HCT116 (cell line): Measurements from ENCODE around the gene AIMP1. TPM values are rescaled to one million over a fixed set of nuclear protein-coding genes. Genes with fewer than 3 reads are reported as not detected.

Experiments
- ATAC-seq: fragments of 200-7000 bp; cut with Tn5 transposase; 2 replicates; pipeline ENCODE4 v1.9.1; 2020; ENCODE audit warnings: mild to moderate bottlenecking, moderate library complexity
- Bru-seq: library from RNA; stranded (reverse); fragments of 400-500 nt; gene quantifications from one replicate; lab custom pipeline; 2021; lab: Mats Ljungman, UMichigan
- BruChase-seq, 2 experiments: library from RNA; stranded (reverse); fragments of 400-500 nt; gene quantifications; one replicate each; lab custom pipeline; 2021; lab: Mats Ljungman, UMichigan
- BruUV-seq: library from RNA; stranded (reverse); fragments of 400-500 nt; replicated peaks from 2 replicates; lab custom pipeline; 2021; lab: Mats Ljungman, UMichigan
- CTCF ChIA-PET: fragments of 300-600 bp; sonication (Branson Sonifier 250); formaldehyde crosslinking; loops from one replicate; lab custom pipeline; 2021; ENCODE audit warnings: antibody characterized with exemption; lab: Charles Lee
- POLR2A ChIA-PET: fragments of 300-600, 350-600 bp; sonication (Branson Sonifier 250); formaldehyde crosslinking; loops from one replicate; lab custom pipeline; 2021; ENCODE audit warnings: antibody characterized with exemption; lab: Charles Lee
- RAD21 ChIA-PET, 2 experiments: fragments of 300-600 bp; sonication (Branson Sonifier 250); formaldehyde crosslinking; loops; one replicate each; lab custom pipeline; 2023; ENCODE audit warnings: low total read pairs in 2 of 2; ENCODE audit not compliant: uncharacterized antibody in 2 of 2, unreplicated experiment in 2 of 2, low non-redundant PET in 1 of 2; lab: Charles Lee
- DNase-seq: peaks from one replicate; pipeline ENCODE4 v3.0.0-alpha.2; 2010; ENCODE audit warnings: low read depth, low spot score
- H2AFZ ChIP-seq: fragments of 200-600 bp; shearing (Covaris generic), sonication (generic); 2 replicates; pipeline ENCODE4 v1.6.1; 2017; ENCODE audit warnings: low read depth, mixed run types, mixed read lengths, antibody characterized with exemption, low read length; ENCODE audit not compliant: poor library complexity, severe bottlenecking
- H3K27ac ChIP-seq: 2 replicates; pipeline ENCODE4 v1.5.1; 2012; ENCODE audit warnings: low read depth, low read length
- H3K27me3 ChIP-seq: fragments of 200-600 bp; sonication (generic); 2 replicates; pipeline ENCODE4 v1.6.1; 2016; ENCODE audit warnings: mixed run types, low read length, mixed read lengths; ENCODE audit not compliant: insufficient read depth
- H3K36me3 ChIP-seq, 2 experiments: fragments of 200-500 bp in 1 of 2; fragments of 200-600 bp in 1 of 2; sonication (Bioruptor generic) in 1 of 2; sonication (generic) in 1 of 2; 2 replicates each; pipeline versions ENCODE4 v1.5.1 to v1.6.1; 2014 to 2016; ENCODE audit warnings: low read length in 2 of 2, inconsistent platforms in 1 of 2, mixed read lengths in 1 of 2, mixed run types in 1 of 2; ENCODE audit not compliant: insufficient read depth in 2 of 2, control insufficient read depth in 1 of 2
- H3K4me1 ChIP-seq, 2 experiments: fragments of 200-600 bp in 1 of 2; sonication (generic) in 1 of 2; 2 replicates each; pipeline versions ENCODE4 v1.5.1 to v1.6.1; 2012 to 2017; ENCODE audit warnings: low read length in 2 of 2, inconsistent platforms in 1 of 2, mild to moderate bottlenecking in 1 of 2, mixed read lengths in 1 of 2, mixed run types in 1 of 2, moderate library complexity in 1 of 2; ENCODE audit not compliant: insufficient read depth in 2 of 2, control insufficient read depth in 1 of 2
- H3K4me2 ChIP-seq: fragments of 200-600 bp; sonication (generic); 2 replicates; pipeline ENCODE4 v1.6.1; 2017; ENCODE audit warnings: mixed run types, low read length, mixed read lengths
- H3K4me3 ChIP-seq, 2 experiments: fragments of 200-600 bp in 1 of 2; sonication (generic) in 1 of 2; replicated peaks in 1 of 2; 2 replicates each; pipeline ENCODE4 v1.5.1; 2011 to 2016; ENCODE audit warnings: low read length in 2 of 2, control low read depth in 1 of 2, low read depth in 1 of 2, mild to moderate bottlenecking in 1 of 2, mixed read lengths in 1 of 2, mixed run types in 1 of 2
- H3K79me2 ChIP-seq: fragments of 200-600 bp; sonication (generic); 2 replicates; pipeline ENCODE4 v1.6.1; 2017; ENCODE audit warnings: mild to moderate bottlenecking, mixed run types, low read length, moderate library complexity, mixed read lengths; ENCODE audit not compliant: insufficient read depth
- H3K9ac ChIP-seq: fragments of 200-600 bp; sonication (generic); 2 replicates; pipeline ENCODE4 v1.6.1; 2016; ENCODE audit warnings: low read length, mixed read lengths
- H3K9me2 ChIP-seq: fragments of 200-600 bp; sonication (generic), shearing (Covaris generic); 2 replicates; pipeline ENCODE4 v1.6.1; 2017; ENCODE audit warnings: mixed run types, mild to moderate bottlenecking, moderate library complexity; ENCODE audit not compliant: insufficient read depth
- H3K9me3 ChIP-seq, 2 experiments: fragments of 200-500 bp in 1 of 2; fragments of 200-600 bp in 1 of 2; sonication (Bioruptor generic) in 1 of 2; sonication (generic) in 1 of 2; 2 replicates each; pipeline ENCODE4 v1.6.1; 2014 to 2017; ENCODE audit warnings: low read length in 2 of 2, mixed read lengths in 2 of 2, inconsistent platforms in 1 of 2, low read depth in 1 of 2, mild to moderate bottlenecking in 1 of 2, mixed run types in 1 of 2, moderate library complexity in 1 of 2; ENCODE audit not compliant: control insufficient read depth in 1 of 2, insufficient read depth in 1 of 2
- H4K20me1 ChIP-seq: fragments of 200-600 bp; sonication (generic), shearing (Covaris generic); 2 replicates; pipeline ENCODE4 v1.6.1; 2017; ENCODE audit warnings: mixed run types, mild to moderate bottlenecking, moderate library complexity; ENCODE audit not compliant: insufficient read depth
- CBX3 ChIP-seq: IDR thresholded peaks from 2 replicates; pipeline ENCODE4 v1.6.1; 2012; ENCODE audit warnings: low read depth
- JUND ChIP-seq: IDR thresholded peaks from 2 replicates; pipeline ENCODE4 v1.6.1; 2012
- MAX ChIP-seq: IDR thresholded peaks from 2 replicates; pipeline ENCODE4 v1.6.1; 2012
- POLR2AphosphoS5 ChIP-seq: IDR thresholded peaks from 2 replicates; pipeline ENCODE4 v1.6.1; 2011; ENCODE audit warnings: mild to moderate bottlenecking, low read depth, low read length, moderate library complexity
- RAD21 ChIP-seq: IDR thresholded peaks from 2 replicates; pipeline ENCODE4 v1.6.1; 2012; ENCODE audit warnings: low read depth, mild to moderate bottlenecking
- SIN3A ChIP-seq: IDR thresholded peaks from 2 replicates; pipeline ENCODE4 v1.6.1; 2012; ENCODE audit warnings: low read depth
- SP1 ChIP-seq: IDR thresholded peaks from 2 replicates; pipeline ENCODE4 v1.6.1; 2012; ENCODE audit warnings: low read depth
- SRF ChIP-seq: IDR thresholded peaks from 2 replicates; pipeline ENCODE4 v1.6.1; 2012; ENCODE audit warnings: low read depth
- TCF7L2 ChIP-seq: IDR thresholded peaks from 2 replicates; pipeline ENCODE4 v1.7.0; 2011; ENCODE audit warnings: borderline replicate concordance, inconsistent platforms; ENCODE audit not compliant: insufficient read depth, insufficient read length; ENCODE audit errors: extremely low read depth
- YY1 ChIP-seq: IDR thresholded peaks from 2 replicates; pipeline ENCODE4 v1.6.1; 2011; ENCODE audit warnings: low read length, low read depth, moderate library complexity, mild to moderate bottlenecking; ENCODE audit not compliant: insufficient replicate concordance; ENCODE audit errors: extremely low read depth
- ZFX ChIP-seq: fragments of 450-650 bp; IDR thresholded peaks from 2 replicates; pipeline ENCODE4 v1.6.1; 2017
- ZNF274 ChIP-seq: fragments of 200-500 bp; sonication (Bioruptor generic); IDR thresholded peaks from 2 replicates; pipeline ENCODE4 v1.6.1; 2014; ENCODE audit warnings: mild to moderate bottlenecking, low read depth, low read length, inconsistent platforms
- intact Hi-C: fragments of 100-400 bp; cut with micrococcal nuclease; formaldehyde crosslinking; loops from 2 replicates; pipeline ENCODE4 v1.10.0; 2022
- long read RNA-seq: library from polyadenylated mRNA; unstranded; transcript quantifications from one replicate; pipeline ENCODE4 v2.0.0, GENCODE V29; 2021; ENCODE audit not compliant: unreplicated experiment
- polyA plus RNA-seq: library from polyadenylated mRNA; unstranded; fragments of >200 nt; gene quantifications from 2 replicates; pipeline ENCODE4 v1.2.1, GENCODE V29; 2012; ENCODE audit warnings: missing spikeins
- total RNA-seq: library from RNA; stranded (reverse); gene quantifications from one replicate; pipeline ENCODE4 v1.2.1, GENCODE V29; 2021; ENCODE audit not compliant: unreplicated experiment
- TF ChIP-seq, protein P1 (sequence below): IDR thresholded peaks from 2 replicates; pipeline ENCODE4 v1.6.1; 2012
- TF ChIP-seq, protein P2 (sequence below), 3 experiments: fragments of 200-600 bp in 1 of 3; sonication (generic) in 1 of 3; IDR thresholded peaks in 2 of 3; conservative IDR thresholded peaks in 1 of 3; 2 replicates each; pipeline ENCODE4 v1.5.1; 2012 to 2017; ENCODE audit warnings: low read depth in 2 of 3, low read length in 2 of 3, antibody characterized with exemption in 1 of 3, borderline replicate concordance in 1 of 3, control low read depth in 1 of 3, mild to moderate bottlenecking in 1 of 3, mixed read lengths in 1 of 3, mixed run types in 1 of 3, moderate library complexity in 1 of 3; ENCODE audit not compliant: insufficient read depth in 1 of 3
- TF ChIP-seq, protein P3 (sequence below): IDR thresholded peaks from 2 replicates; pipeline ENCODE4 v1.6.1; 2011; ENCODE audit warnings: mild to moderate bottlenecking, low read length, moderate library complexity; ENCODE audit not compliant: insufficient replicate concordance; ENCODE audit errors: extremely low read depth

AIMP1 gene
- total RNA-seq (67.4 TPM), Bru-seq, nascent RNA (percentile 92 among the genes with signal in this experiment), BruChase-seq, experiment 1, labeled RNA remaining after a 6-hour chase (percentile 95 among the genes with signal in this experiment), BruChase-seq, experiment 2, labeled RNA remaining after a 2-hour chase (percentile 86 among the genes with signal in this experiment)
- 19.3 and 26.5 TPM in 2 replicates for polyA plus RNA-seq
- long read RNA-seq, transcript AIMP1-202 (7 exons, 2,586 nt), result major isoform, 32 of 56 reads
- long read RNA-seq, partial matches to known transcripts, result 18 of 56 reads
- long read RNA-seq, other reads (novel, unspliced or antisense), result 6 of 56 reads

- CTCF ChIA-PET, result interaction anchor here (0.9 to 1.0 kb wide), 2 partner anchors 12 to 21 kb away, joined by 3 to 8 read pairs; no protein-coding TSS in a partner anchor
- H3K9ac ChIP-seq, result peak within 1 kb of the TSS; percentile 87
- H3K27me3 ChIP-seq, result no peaks in the 10 kb centered on the region
- peak; percentile 88 for DNase-seq
- no peak within 1 kb of the TSS for H2AFZ ChIP-seq
- H3K36me3 ChIP-seq, result no peaks in the 10 kb centered on the region
- no peaks in the 10 kb centered on the region for H3K9me2 ChIP-seq
- no TSS peak for BruUV-seq
- H3K4me3 ChIP-seq, result peak within 1 kb of the TSS; percentile 84 to 88
- H3K9me3 ChIP-seq, result no peaks in the 10 kb centered on the region
- peaks cover 5 to 13% of the 10 kb centered on the region in 2 experiments; a peak in 3 of 4 replicates for H3K4me1 ChIP-seq
- RAD21 ChIA-PET, result interaction anchor here in 1 of 2 experiments (0.7 kb wide), 2 partner anchors 15 to 47 kb away, joined by 3 to 4 read pairs; no protein-coding TSS in a partner anchor
- intact Hi-C loops, result no loop called here
- H3K79me2 ChIP-seq, result peaks cover 85% of the 10 kb centered on the region
- peak within 1 kb of the TSS; percentile 74 for H3K27ac ChIP-seq
- H4K20me1 ChIP-seq, result no peaks in the 10 kb centered on the region
- POLR2A ChIA-PET, result interaction anchor here (1.2 to 1.3 kb wide), 2 partner anchors 12 to 49 kb away, joined by 3 to 5 read pairs; no protein-coding TSS in a partner anchor
- peak within 1 kb of the TSS; percentile 73 for H3K4me2 ChIP-seq
- ATAC-seq, result peak; percentile 89
- TF ChIP-seq, protein P1, sequence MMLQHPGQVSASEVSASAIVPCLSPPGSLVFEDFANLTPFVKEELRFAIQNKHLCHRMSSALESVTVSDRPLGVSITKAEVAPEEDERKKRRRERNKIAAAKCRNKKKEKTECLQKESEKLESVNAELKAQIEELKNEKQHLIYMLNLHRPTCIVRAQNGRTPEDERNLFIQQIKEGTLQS, result no peak
- TF ChIP-seq YY1, result peak; percentile 72
- TF ChIP-seq ZNF274, result no peak
- TF ChIP-seq POLR2AphosphoS5, result peak; percentile 81
- TF ChIP-seq SP1, result peak; percentile 71
- TF ChIP-seq RAD21, result no peak; the same call in 1 of the 2 replicates
- peak; percentile 84 for TF ChIP-seq MAX
- TF ChIP-seq, protein P2, sequence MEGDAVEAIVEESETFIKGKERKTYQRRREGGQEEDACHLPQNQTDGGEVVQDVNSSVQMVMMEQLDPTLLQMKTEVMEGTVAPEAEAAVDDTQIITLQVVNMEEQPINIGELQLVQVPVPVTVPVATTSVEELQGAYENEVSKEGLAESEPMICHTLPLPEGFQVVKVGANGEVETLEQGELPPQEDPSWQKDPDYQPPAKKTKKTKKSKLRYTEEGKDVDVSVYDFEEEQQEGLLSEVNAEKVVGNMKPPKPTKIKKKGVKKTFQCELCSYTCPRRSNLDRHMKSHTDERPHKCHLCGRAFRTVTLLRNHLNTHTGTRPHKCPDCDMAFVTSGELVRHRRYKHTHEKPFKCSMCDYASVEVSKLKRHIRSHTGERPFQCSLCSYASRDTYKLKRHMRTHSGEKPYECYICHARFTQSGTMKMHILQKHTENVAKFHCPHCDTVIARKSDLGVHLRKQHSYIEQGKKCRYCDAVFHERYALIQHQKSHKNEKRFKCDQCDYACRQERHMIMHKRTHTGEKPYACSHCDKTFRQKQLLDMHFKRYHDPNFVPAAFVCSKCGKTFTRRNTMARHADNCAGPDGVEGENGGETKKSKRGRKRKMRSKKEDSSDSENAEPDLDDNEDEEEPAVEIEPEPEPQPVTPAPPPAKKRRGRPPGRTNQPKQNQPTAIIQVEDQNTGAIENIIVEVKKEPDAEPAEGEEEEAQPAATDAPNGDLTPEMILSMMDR (IDR thresholded peaks at IDR 0.05 in 2 of 3, conservative IDR thresholded peaks at IDR 0.05 in 1 of 3; ENCODE audit: borderline replicate concordance in 1 of 3, insufficient read depth in 1 of 3, low read depth in 2 of 3, low read length in 2 of 3), result no peak
- TF ChIP-seq JUND, result no peak
- TF ChIP-seq SIN3A, result peak; percentile 41; the same call in 1 of the 2 replicates
- peak; percentile 74 for TF ChIP-seq ZFX
- no peak for TF ChIP-seq TCF7L2
- peak; percentile 93 for TF ChIP-seq SRF
- TF ChIP-seq CBX3, result peak; percentile 70
- TF ChIP-seq, protein P3, sequence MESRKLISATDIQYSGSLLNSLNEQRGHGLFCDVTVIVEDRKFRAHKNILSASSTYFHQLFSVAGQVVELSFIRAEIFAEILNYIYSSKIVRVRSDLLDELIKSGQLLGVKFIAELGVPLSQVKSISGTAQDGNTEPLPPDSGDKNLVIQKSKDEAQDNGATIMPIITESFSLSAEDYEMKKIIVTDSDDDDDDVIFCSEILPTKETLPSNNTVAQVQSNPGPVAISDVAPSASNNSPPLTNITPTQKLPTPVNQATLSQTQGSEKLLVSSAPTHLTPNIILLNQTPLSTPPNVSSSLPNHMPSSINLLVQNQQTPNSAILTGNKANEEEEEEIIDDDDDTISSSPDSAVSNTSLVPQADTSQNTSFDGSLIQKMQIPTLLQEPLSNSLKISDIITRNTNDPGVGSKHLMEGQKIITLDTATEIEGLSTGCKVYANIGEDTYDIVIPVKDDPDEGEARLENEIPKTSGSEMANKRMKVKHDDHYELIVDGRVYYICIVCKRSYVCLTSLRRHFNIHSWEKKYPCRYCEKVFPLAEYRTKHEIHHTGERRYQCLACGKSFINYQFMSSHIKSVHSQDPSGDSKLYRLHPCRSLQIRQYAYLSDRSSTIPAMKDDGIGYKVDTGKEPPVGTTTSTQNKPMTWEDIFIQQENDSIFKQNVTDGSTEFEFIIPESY, result no peak
Observed at GRCh38 chr4:106315968-106316772, at the start of gene AIMP1, which contains the start of gene TBCK. Gene AIMP1 (plus strand): TSS chr4:106316550. CDS start chr4:106325010, 8,460 bp downstream. Gene TBCK (minus strand): TSS chr4:106316209. CDS start chr4:106308960, 7,249 bp downstream.
